MM.1S (cell line): ENCODE measurements around the gene TJP2.

Source experiments
- CTCF ChIP-seq: fragments of 300-600 bp; sonication (generic); IDR thresholded peaks from 2 replicates; pipeline ENCODE4 v1.5.1; 2016; ENCODE audit warnings: antibody characterized with exemption, low read length, mixed read lengths
- EZH2 ChIP-seq: fragments of 300-600 bp; sonication (generic); optimal IDR thresholded peaks from 2 replicates; pipeline ENCODE3; 2017; ENCODE audit warnings: low read depth, mild to moderate bottlenecking, antibody characterized with exemption, low read length, mixed read lengths

- TF ChIP-seq CTCF = no peak
- no peak for TF ChIP-seq EZH2
Measured at GRCh38 chr9:69258551-69258950, 84.5 kb downstream of the TJP2 start.
